ENCODE measurements around the gene SCG2.
"Not testable (repeated sequence)": the region's sequence is repeated elsewhere in the genome, so short reads cannot be mapped to it uniquely, and the experiment has no call there.

The SCG2 gene

GRCh38 chr2:223612501-223612900 lies 10.3 kb upstream of the SCG2 start:
- FAIRE-seq = no peak

GRCh38 chr2:223611061-223611460 lies 8.9 kb upstream of the SCG2 start:
- no peak for FAIRE-seq

GRCh38 chr2:223607476-223607875 lies 5.3 kb upstream of the SCG2 start:
- FAIRE-seq = peak; percentile 81

GRCh38 chr2:223606946-223607345 lies 4.8 kb upstream of the SCG2 start:
- no peak for FAIRE-seq

- no peak for FAIRE-seq
Measured at GRCh38 chr2:223604231-223604630, 2.1 kb upstream of the SCG2 start.

GRCh38 chr2:223602972-223603371 lies 811 bp upstream of the SCG2 start:
- no peak for FAIRE-seq

- FAIRE-seq = peak; percentile 11
Measured at GRCh38 chr2:223601018-223601417, 1.1 kb downstream of the SCG2 start.

- peak; percentile 34 for FAIRE-seq
Measured at GRCh38 chr2:223599640-223600380, 2.4 kb downstream of the SCG2 start.

- FAIRE-seq = no peak
Measured at GRCh38 chr2:223598994-223599639, 3.0 kb downstream of the SCG2 start.

GRCh38 chr2:223597076-223597475 lies 5.1 kb downstream of the SCG2 start:
- no peak for FAIRE-seq

GRCh38 chr2:223596208-223596607 lies 6.0 kb downstream of the SCG2 start:
- no peak for FAIRE-seq

- FAIRE-seq = no peak
Measured at GRCh38 chr2:223594831-223595230, 7.3 kb downstream of the SCG2 start.

GRCh38 chr2:223594259-223594658 lies 7.9 kb downstream of the SCG2 start:
- no peak for FAIRE-seq

- FAIRE-seq = not testable (repeated sequence)
Measured at GRCh38 chr2:223592689-223593088, 9.5 kb downstream of the SCG2 start.

GRCh38 chr2:223591596-223591995 lies 10.6 kb downstream of the SCG2 start:
- no peak for FAIRE-seq

GRCh38 chr2:223590964-223591363 lies 11.2 kb downstream of the SCG2 start:
- FAIRE-seq = no peak

- no peak for FAIRE-seq
Measured at GRCh38 chr2:223589901-223590300, 12.3 kb downstream of the SCG2 start.

- no peak for FAIRE-seq
Measured at GRCh38 chr2:223588251-223588650, 13.9 kb downstream of the SCG2 start.

GRCh38 chr2:223587301-223587700 lies 14.9 kb downstream of the SCG2 start:
- FAIRE-seq = no peak

- FAIRE-seq = no peak
Measured at GRCh38 chr2:223586261-223586660, 15.9 kb downstream of the SCG2 start.

GRCh38 chr2:223585666-223586065 lies 16.5 kb downstream of the SCG2 start:
- no peak for FAIRE-seq

- no peak for FAIRE-seq
Measured at GRCh38 chr2:223582001-223582400, 20.2 kb downstream of the SCG2 start.

- peak; percentile 60 for FAIRE-seq
Measured at GRCh38 chr2:223580951-223581350, 21.2 kb downstream of the SCG2 start.

- FAIRE-seq = no peak
Measured at GRCh38 chr2:223578846-223579245, 23.3 kb downstream of the SCG2 start.

- no peak for FAIRE-seq
Measured at GRCh38 chr2:223576873-223577272, 25.3 kb downstream of the SCG2 start.
